HG02852 (cell line): ENCODE measurements around the gene RTN4.
"Not testable (repeated sequence)": the region's sequence is repeated elsewhere in the genome, so short reads cannot be mapped to it uniquely, and the experiment has no call there.

Experiments
- ATAC-seq: cut with Tn5 transposase; IDR thresholded peaks from one replicate; pipeline ENCODE4 v1.9.1; 2021; ENCODE audit warnings: mild to moderate bottlenecking, moderate library complexity; ENCODE audit not compliant: unreplicated experiment

RTN4 gene

GRCh38 chr2:55050100-55050994, at the start of gene RTN4:
TSS of gene RTN4 (minus strand) at chr2:55050451. CDS start at chr2:55050300, 151 bp downstream.
- ATAC-seq = peak; percentile 82

- no peak for ATAC-seq
Measured at GRCh38 chr2:55099493-55099877, 49.2 kb upstream of the RTN4 start.

GRCh38 chr2:55097461-55098410, 47.5 kb upstream of the RTN4 start:
- no peak for ATAC-seq

GRCh38 chr2:55097082-55097460, 46.8 kb upstream of the RTN4 start:
- ATAC-seq = no peak

GRCh38 chr2:55096586-55096985, 46.3 kb upstream of the RTN4 start:
- no peak for ATAC-seq

GRCh38 chr2:55093381-55093780, 43.1 kb upstream of the RTN4 start:
- no peak for ATAC-seq

GRCh38 chr2:55092439-55092838, 42.2 kb upstream of the RTN4 start:
- no peak for ATAC-seq

GRCh38 chr2:55091681-55092080, 41.4 kb upstream of the RTN4 start:
- not testable (repeated sequence) for ATAC-seq

GRCh38 chr2:55090702-55091101, 40.5 kb upstream of the RTN4 start:
- ATAC-seq = no peak

GRCh38 chr2:55089726-55090125, 39.5 kb upstream of the RTN4 start:
- no peak for ATAC-seq

GRCh38 chr2:55088400-55088799, 38.1 kb upstream of the RTN4 start:
- ATAC-seq = no peak

GRCh38 chr2:55087936-55088335, 37.7 kb upstream of the RTN4 start:
- no peak for ATAC-seq

GRCh38 chr2:55087501-55087900, 37.2 kb upstream of the RTN4 start:
- no peak for ATAC-seq

- no peak for ATAC-seq
Measured at GRCh38 chr2:55085113-55086040, 35.1 kb upstream of the RTN4 start.

GRCh38 chr2:55084641-55085040, 34.4 kb upstream of the RTN4 start:
- ATAC-seq = no peak

GRCh38 chr2:55080204-55080738, 30.0 kb upstream of the RTN4 start:
- no peak for ATAC-seq

- ATAC-seq = no peak
Measured at GRCh38 chr2:55078956-55079355, 28.7 kb upstream of the RTN4 start.

- ATAC-seq = no peak
Measured at GRCh38 chr2:55076721-55077120, 26.5 kb upstream of the RTN4 start.

GRCh38 chr2:55076019-55076418, 25.8 kb upstream of the RTN4 start:
- not testable (repeated sequence) for ATAC-seq
